Measurements from ENCODE around the gene MSI2. TPM values are rescaled to one million over a fixed set of nuclear protein-coding genes. Genes with fewer than 3 reads are reported as not detected.

Gene MSI2
- polyA plus RNA-seq, 1 experiment, result 9.2 TPM

DNA sequence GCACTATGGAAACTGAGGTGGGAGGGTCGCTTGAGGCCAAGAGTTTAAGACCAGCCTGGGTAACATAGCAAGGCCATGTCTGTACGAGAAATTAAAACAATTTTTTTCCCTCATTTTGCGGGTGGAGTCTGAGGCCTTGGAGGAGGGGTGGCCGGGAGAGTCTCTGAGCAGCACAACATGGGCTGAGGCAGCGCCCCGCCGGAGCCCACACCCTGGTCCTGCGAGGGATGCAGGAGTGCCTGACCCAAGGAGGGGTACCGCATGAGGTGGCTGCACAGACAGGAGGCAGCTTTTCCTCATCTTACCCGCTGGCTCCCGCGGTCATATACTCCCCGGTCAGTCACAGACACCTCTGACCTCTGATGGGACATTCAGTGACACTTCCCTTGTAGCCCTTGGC lies 67.7 kb downstream of the MSI2 start:
- DNase-seq (ENCODE audit: low read depth), result no peak
- H3K27me3 ChIP-seq (ENCODE audit: control insufficient read depth, insufficient read depth, low read length), result no peaks in the 10 kb centered on the region
- ChIA-PET POLR2A (no interaction called here), CTCF (interaction anchor here (0.6 to 1.2 kb wide), 2 partner anchors 9 to 443 kb away, joined by 3 read pairs; no protein-coding TSS in a partner anchor)
- no peaks in the 10 kb centered on the region for H3K36me3 ChIP-seq (ENCODE audit: control insufficient read depth, insufficient read depth, low read length)
- H3K4me3 ChIP-seq (ENCODE audit: low read depth, low read length), result no peak overlapping the region
- TF ChIP-seq, protein P1, sequence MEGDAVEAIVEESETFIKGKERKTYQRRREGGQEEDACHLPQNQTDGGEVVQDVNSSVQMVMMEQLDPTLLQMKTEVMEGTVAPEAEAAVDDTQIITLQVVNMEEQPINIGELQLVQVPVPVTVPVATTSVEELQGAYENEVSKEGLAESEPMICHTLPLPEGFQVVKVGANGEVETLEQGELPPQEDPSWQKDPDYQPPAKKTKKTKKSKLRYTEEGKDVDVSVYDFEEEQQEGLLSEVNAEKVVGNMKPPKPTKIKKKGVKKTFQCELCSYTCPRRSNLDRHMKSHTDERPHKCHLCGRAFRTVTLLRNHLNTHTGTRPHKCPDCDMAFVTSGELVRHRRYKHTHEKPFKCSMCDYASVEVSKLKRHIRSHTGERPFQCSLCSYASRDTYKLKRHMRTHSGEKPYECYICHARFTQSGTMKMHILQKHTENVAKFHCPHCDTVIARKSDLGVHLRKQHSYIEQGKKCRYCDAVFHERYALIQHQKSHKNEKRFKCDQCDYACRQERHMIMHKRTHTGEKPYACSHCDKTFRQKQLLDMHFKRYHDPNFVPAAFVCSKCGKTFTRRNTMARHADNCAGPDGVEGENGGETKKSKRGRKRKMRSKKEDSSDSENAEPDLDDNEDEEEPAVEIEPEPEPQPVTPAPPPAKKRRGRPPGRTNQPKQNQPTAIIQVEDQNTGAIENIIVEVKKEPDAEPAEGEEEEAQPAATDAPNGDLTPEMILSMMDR (IDR thresholded peaks at IDR 0.05; ENCODE audit: insufficient read depth, low read depth, low read length), result no peak

DNA sequence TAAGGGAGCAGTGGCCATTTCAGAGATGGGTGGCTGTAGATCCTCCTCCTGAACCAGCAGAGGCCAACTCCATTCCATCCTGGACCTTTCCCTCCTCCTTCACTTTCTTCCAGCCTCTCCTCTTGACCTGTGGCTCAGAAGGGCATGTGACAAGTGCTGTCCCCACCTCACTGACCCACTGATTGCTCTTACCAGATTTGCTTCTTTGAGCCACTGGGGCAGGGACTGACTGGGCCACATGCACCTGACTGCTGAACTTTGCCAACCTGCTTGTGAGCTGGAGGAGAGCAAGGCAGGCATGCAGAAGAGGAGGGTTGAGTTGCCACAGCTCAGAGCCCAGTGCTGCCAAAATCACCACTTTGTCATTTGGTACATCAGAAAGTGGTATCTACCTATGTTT lies 68.3 kb downstream of the MSI2 start:
- TF ChIP-seq, protein P1 (IDR thresholded peaks at IDR 0.05; ENCODE audit: insufficient read depth, low read depth, low read length), result no peak
- no peaks in the 10 kb centered on the region for H3K27me3 ChIP-seq (ENCODE audit: control insufficient read depth, insufficient read depth, low read length)
- ChIA-PET CTCF (interaction anchor here (0.6 to 1.2 kb wide), 3 partner anchors 9 to 443 kb away, joined by 3 read pairs; no protein-coding TSS in a partner anchor), POLR2A (no interaction called here)
- no peaks in the 10 kb centered on the region for H3K36me3 ChIP-seq (ENCODE audit: control insufficient read depth, insufficient read depth, low read length)
- DNase-seq (ENCODE audit: low read depth), result no peak
- H3K4me3 ChIP-seq (ENCODE audit: low read depth, low read length), result no peak overlapping the region

DNA sequence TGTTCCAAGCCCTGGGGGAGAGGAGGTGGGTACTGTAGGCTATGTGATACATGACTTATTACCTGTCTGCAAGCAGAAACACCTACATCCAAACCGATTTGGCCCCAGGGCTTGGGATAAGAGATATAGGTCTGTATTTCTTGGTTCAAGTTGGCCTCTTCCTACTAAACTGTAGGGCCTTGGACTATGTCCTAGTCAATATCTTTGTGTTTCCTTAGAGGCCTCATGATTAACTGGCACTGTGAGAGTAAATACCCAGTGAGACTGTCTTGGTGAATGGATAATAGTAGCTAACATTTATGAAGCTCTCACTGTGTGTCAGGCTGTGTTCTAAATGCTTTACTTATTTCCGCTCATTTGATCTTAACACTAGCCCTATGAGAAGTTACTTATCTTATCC lies 70.0 kb downstream of the MSI2 start:
- POLR2A ChIA-PET, result no interaction called here
- no peaks in the 10 kb centered on the region for H3K36me3 ChIP-seq (ENCODE audit: control insufficient read depth, insufficient read depth, low read length)
- TF ChIP-seq, protein P1 (IDR thresholded peaks at IDR 0.05; ENCODE audit: insufficient read depth, low read depth, low read length), result no peak
- H3K27me3 ChIP-seq (ENCODE audit: control insufficient read depth, insufficient read depth, low read length), result no peaks in the 10 kb centered on the region
- CTCF ChIA-PET, result interaction anchor here (1.0 to 1.4 kb wide), 4 partner anchors 10 to 83 kb away, joined by 3 to 5 read pairs (median 4); no protein-coding TSS in a partner anchor
- no peak overlapping the region for H3K4me3 ChIP-seq (ENCODE audit: low read depth, low read length)
- DNase-seq (ENCODE audit: low read depth), result no peak

DNA sequence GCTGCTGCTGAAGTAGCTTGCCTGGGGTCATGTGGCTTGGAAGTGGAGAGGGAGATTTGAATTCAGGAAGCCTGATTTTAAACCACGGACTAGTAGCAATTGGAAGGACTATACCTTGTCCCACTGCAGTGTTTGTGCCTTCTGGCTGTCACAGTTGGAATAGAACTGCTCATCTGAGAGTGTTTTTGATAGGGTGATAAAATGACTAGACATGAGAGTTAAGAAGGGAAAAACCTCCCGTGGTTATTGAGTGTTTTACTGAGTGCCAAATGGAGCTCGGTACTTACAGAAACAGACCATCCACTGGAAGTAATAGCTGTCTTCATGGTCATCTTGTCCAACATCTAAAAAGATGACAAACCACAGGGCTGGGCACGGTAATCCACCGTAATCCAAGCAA lies 70.4 kb downstream of the MSI2 start:
- no peak for DNase-seq (ENCODE audit: low read depth)
- Histone ChIP-seq H3K4me3 (ENCODE audit: low read depth, low read length) (no peak overlapping the region), H3K27me3 (ENCODE audit: control insufficient read depth, insufficient read depth, low read length) (no peaks in the 10 kb centered on the region), H3K36me3 (ENCODE audit: control insufficient read depth, insufficient read depth, low read length) (no peaks in the 10 kb centered on the region)
- TF ChIP-seq, protein P1 (IDR thresholded peaks at IDR 0.05; ENCODE audit: insufficient read depth, low read depth, low read length), result no peak
- ChIA-PET CTCF (interaction anchor here (1.0 to 1.4 kb wide), 3 partner anchors 10 to 15 kb away, joined by 3 to 4 read pairs (median 3); no protein-coding TSS in a partner anchor), POLR2A (no interaction called here)

DNA sequence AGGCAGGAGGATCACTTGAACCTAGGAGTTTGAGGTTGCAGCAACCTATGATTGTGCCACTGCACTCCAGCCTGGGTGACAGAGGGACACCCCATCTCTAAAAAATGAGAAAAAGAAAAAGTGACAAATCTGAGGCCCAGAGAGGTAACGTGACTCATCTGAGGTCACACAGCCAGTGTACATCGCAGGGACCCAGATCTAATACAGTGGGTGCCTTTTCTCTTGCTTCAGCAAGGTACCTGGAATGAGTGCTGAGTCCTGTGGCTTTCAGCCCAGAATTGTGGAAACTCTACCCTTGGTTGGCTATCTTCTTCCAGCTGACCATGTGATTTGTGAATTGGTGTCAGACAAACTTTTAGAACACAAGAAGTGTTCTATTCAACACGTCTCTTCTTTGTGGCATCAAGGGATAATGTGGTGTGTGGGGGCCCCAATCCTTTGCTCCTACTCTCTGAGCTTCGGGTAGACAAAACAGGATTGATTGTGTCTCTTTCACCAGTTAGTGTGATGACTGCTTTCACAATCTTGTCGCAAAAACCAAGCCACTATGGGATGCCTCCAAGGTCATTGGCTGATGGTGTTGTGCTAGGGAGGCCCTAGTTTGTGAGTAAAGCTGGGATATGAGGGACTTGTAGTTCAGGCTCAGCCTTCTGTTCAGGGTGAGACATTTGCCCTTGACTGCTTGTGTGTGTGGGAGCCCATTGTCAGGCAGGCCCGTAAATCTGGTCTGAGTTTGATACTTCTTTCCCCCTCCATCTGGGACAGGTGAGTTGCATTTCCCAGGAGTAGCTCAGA lies 71.0 kb downstream of the MSI2 start:
- CTCF ChIA-PET, result interaction anchor here (1.1 to 1.4 kb wide), 2 partner anchors 9 to 14 kb away, joined by 3 to 4 read pairs; no protein-coding TSS in a partner anchor
- TF ChIP-seq, protein P1 (IDR thresholded peaks at IDR 0.05; ENCODE audit: insufficient read depth, low read depth, low read length), result no peak
- no peaks in the 10 kb centered on the region for H3K36me3 ChIP-seq (ENCODE audit: control insufficient read depth, insufficient read depth, low read length)
- POLR2A ChIA-PET, result no interaction called here
- DNase-seq (ENCODE audit: low read depth), result no peak
- H3K4me3 ChIP-seq (ENCODE audit: low read depth, low read length), result no peak overlapping the region
- H3K27me3 ChIP-seq (ENCODE audit: control insufficient read depth, insufficient read depth, low read length), result no peaks in the 10 kb centered on the region
